ENCODE measurements around the gene RARS1.

Gene RARS1

GRCh38 chr5:168449166-168449565 lies 37.1 kb upstream of the RARS1 start:
- TF ChIP-seq CTCF (IDR thresholded peaks at IDR 0.05; ENCODE audit: low read depth, low read length): no peak
- no peak for DNase-seq (ENCODE audit: low read depth, low spot score)
- in situ Hi-C loops (cut with HindIII; ENCODE audit: low sequenced_read_pairs): no loop called here
- no peak overlapping the region for H3K4me3 ChIP-seq (ENCODE audit: low read depth, low read length)

- TF ChIP-seq CTCF (IDR thresholded peaks at IDR 0.05; ENCODE audit: low read depth, low read length): no peak
- in situ Hi-C loops (cut with HindIII; ENCODE audit: low sequenced_read_pairs): no loop called here
- no peak for DNase-seq (ENCODE audit: low read depth, low spot score)
- no peak overlapping the region for H3K4me3 ChIP-seq (ENCODE audit: low read depth, low read length)
Measured at GRCh38 chr5:168451565-168451964, 34.7 kb upstream of the RARS1 start.

GRCh38 chr5:168455201-168455600 lies 31.1 kb upstream of the RARS1 start:
- no peak for TF ChIP-seq CTCF (IDR thresholded peaks at IDR 0.05; ENCODE audit: low read depth, low read length)
- in situ Hi-C loops (cut with HindIII; ENCODE audit: low sequenced_read_pairs): no loop called here
- DNase-seq (ENCODE audit: low read depth, low spot score): no peak
- H3K4me3 ChIP-seq (ENCODE audit: low read depth, low read length): no peak overlapping the region

- TF ChIP-seq CTCF (IDR thresholded peaks at IDR 0.05; ENCODE audit: low read depth, low read length): no peak
- in situ Hi-C loops (cut with HindIII; ENCODE audit: low sequenced_read_pairs): no loop called here
- DNase-seq (ENCODE audit: low read depth, low spot score): no peak
- no peak overlapping the region for H3K4me3 ChIP-seq (ENCODE audit: low read depth, low read length)
Measured at GRCh38 chr5:168457542-168457941, 28.7 kb upstream of the RARS1 start.

- TF ChIP-seq CTCF (IDR thresholded peaks at IDR 0.05; ENCODE audit: low read depth, low read length): no peak
- no peak overlapping the region for H3K4me3 ChIP-seq (ENCODE audit: low read depth, low read length)
- in situ Hi-C loops (cut with HindIII; ENCODE audit: low sequenced_read_pairs): no loop called here
- no peak for DNase-seq (ENCODE audit: low read depth, low spot score)
Measured at GRCh38 chr5:168460606-168461005, 25.7 kb upstream of the RARS1 start.

DNA sequence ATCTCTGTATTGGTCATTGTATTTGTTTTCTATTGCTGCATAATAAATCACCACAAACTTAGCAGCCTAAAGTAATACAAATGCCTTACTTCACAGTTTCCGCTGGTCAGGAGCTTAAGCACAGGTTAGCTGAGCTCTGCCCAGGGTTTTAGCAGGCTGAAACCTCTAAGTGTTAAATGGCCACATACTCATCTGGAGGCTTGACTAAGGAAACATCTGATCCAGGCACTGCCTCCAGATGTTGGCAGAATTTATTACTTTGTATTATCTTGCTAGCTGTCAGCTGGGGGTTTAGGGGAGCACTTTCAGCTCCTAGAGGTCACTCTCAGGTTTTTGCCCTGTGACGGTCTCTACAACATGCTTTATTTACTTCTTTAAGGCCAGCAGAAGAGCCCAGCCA lies 23.2 kb upstream of the RARS1 start:
- no peak for TF ChIP-seq CTCF (IDR thresholded peaks at IDR 0.05; ENCODE audit: low read depth, low read length)
- no peak overlapping the region for H3K4me3 ChIP-seq (ENCODE audit: low read depth, low read length)
- no peak for DNase-seq (ENCODE audit: low read depth, low spot score)
- in situ Hi-C loops (cut with HindIII; ENCODE audit: low sequenced_read_pairs): no loop called here

GRCh38 chr5:168464214-168464613 lies 22.1 kb upstream of the RARS1 start:
- no peak overlapping the region for H3K4me3 ChIP-seq (ENCODE audit: low read depth, low read length)
- in situ Hi-C loops (cut with HindIII; ENCODE audit: low sequenced_read_pairs): no loop called here
- DNase-seq (ENCODE audit: low read depth, low spot score): no peak
- no peak for TF ChIP-seq CTCF (IDR thresholded peaks at IDR 0.05; ENCODE audit: low read depth, low read length)

Measured in astrocyte of the spinal cord (primary cell).